Measurements from ENCODE around the gene DDX24. TPM values are rescaled to one million over a fixed set of nuclear protein-coding genes. Genes with fewer than 3 reads are reported as not detected.

DDX24 gene
- total RNA-seq, 2 donors from 2014 or later, result 222 to 241 TPM

- no peaks in the 10 kb centered on the region for H3K9me3 Mint-ChIP-seq
- H3K4me3 Mint-ChIP-seq, result no peak overlapping the region
- no peak overlapping the region for H3K27ac Mint-ChIP-seq
- no peak for ATAC-seq (replicated peaks)
- no peaks in the 10 kb centered on the region for H3K4me1 Mint-ChIP-seq
- H3K36me3 Mint-ChIP-seq (ENCODE audit: low read depth), result no peaks in the 10 kb centered on the region
- no peaks in the 10 kb centered on the region for H3K27me3 Mint-ChIP-seq
Observed at GRCh38 chr14:94104731-94105130, 23.7 kb upstream of the DDX24 start.

- Mint-ChIP-seq H3K4me1 (no peaks in the 10 kb centered on the region), H3K9me3 (no peaks in the 10 kb centered on the region), H3K36me3 (ENCODE audit: low read depth) (no peaks in the 10 kb centered on the region), H3K27ac (no peak overlapping the region), H3K4me3 (no peak overlapping the region), H3K27me3 (no peaks in the 10 kb centered on the region)
- ATAC-seq (replicated peaks), result no peak
Observed at GRCh38 chr14:94103554-94104150, 22.6 kb upstream of the DDX24 start.

GRCh38 chr14:94102768-94103482 lies 21.9 kb upstream of the DDX24 start:
- Mint-ChIP-seq H3K36me3 (ENCODE audit: low read depth) (no peaks in the 10 kb centered on the region), H3K27me3 (no peaks in the 10 kb centered on the region), H3K4me3 (no peak overlapping the region), H3K9me3 (no peaks in the 10 kb centered on the region), H3K4me1 (no peaks in the 10 kb centered on the region), H3K27ac (peak overlapping the region; percentile 48)
- ATAC-seq (replicated peaks), result no peak

GRCh38 chr14:94101748-94102147 lies 20.7 kb upstream of the DDX24 start:
- no peak overlapping the region for H3K4me3 Mint-ChIP-seq
- H3K27ac Mint-ChIP-seq, result no peak overlapping the region
- H3K9me3 Mint-ChIP-seq, result no peaks in the 10 kb centered on the region
- no peaks in the 10 kb centered on the region for H3K27me3 Mint-ChIP-seq
- H3K4me1 Mint-ChIP-seq, result no peaks in the 10 kb centered on the region
- no peaks in the 10 kb centered on the region for H3K36me3 Mint-ChIP-seq (ENCODE audit: low read depth)
- ATAC-seq (replicated peaks), result no peak

GRCh38 chr14:94100847-94101246 lies 19.8 kb upstream of the DDX24 start:
- Mint-ChIP-seq H3K4me3 (no peak overlapping the region), H3K27me3 (no peaks in the 10 kb centered on the region), H3K9me3 (no peaks in the 10 kb centered on the region), H3K27ac (no peak overlapping the region), H3K4me1 (no peaks in the 10 kb centered on the region), H3K36me3 (ENCODE audit: low read depth) (no peaks in the 10 kb centered on the region)
- no peak for ATAC-seq (replicated peaks)

GRCh38 chr14:94099006-94099405 lies 18.0 kb upstream of the DDX24 start:
- Mint-ChIP-seq H3K27ac (peak overlapping the region; percentile 18), H3K27me3 (no peaks in the 10 kb centered on the region)

GRCh38 chr14:94098326-94098992 lies 17.5 kb upstream of the DDX24 start:
- H3K27ac Mint-ChIP-seq, result peak overlapping the region; percentile 18
- H3K4me1 Mint-ChIP-seq, result no peaks in the 10 kb centered on the region
- H3K4me3 Mint-ChIP-seq, result no peak overlapping the region
- no peaks in the 10 kb centered on the region for H3K27me3 Mint-ChIP-seq
- H3K9me3 Mint-ChIP-seq, result no peaks in the 10 kb centered on the region
- no peaks in the 10 kb centered on the region for H3K36me3 Mint-ChIP-seq (ENCODE audit: low read depth)
- no peak for ATAC-seq (replicated peaks)

More at GRCh38 chr14:94099006-94099405, 18.0 kb upstream of the DDX24 start:
- Mint-ChIP-seq H3K9me3 (no peaks in the 10 kb centered on the region), H3K36me3 (ENCODE audit: low read depth) (no peaks in the 10 kb centered on the region), H3K4me1 (no peaks in the 10 kb centered on the region), H3K4me3 (no peak overlapping the region)
- ATAC-seq (replicated peaks), result no peak

- no peaks in the 10 kb centered on the region for H3K27me3 Mint-ChIP-seq
- no peak overlapping the region for H3K27ac Mint-ChIP-seq
- H3K9me3 Mint-ChIP-seq, result no peaks in the 10 kb centered on the region
- no peak for ATAC-seq (replicated peaks)
- H3K36me3 Mint-ChIP-seq (ENCODE audit: low read depth), result no peaks in the 10 kb centered on the region
- H3K4me3 Mint-ChIP-seq, result no peak overlapping the region
- H3K4me1 Mint-ChIP-seq, result no peaks in the 10 kb centered on the region
Observed at GRCh38 chr14:94097091-94097490, 16.1 kb upstream of the DDX24 start.

- Mint-ChIP-seq H3K27ac (no peak overlapping the region), H3K36me3 (ENCODE audit: low read depth) (no peaks in the 10 kb centered on the region), H3K4me3 (no peak overlapping the region), H3K4me1 (no peaks in the 10 kb centered on the region), H3K27me3 (no peaks in the 10 kb centered on the region), H3K9me3 (no peaks in the 10 kb centered on the region)
- ATAC-seq (replicated peaks), result no peak
Observed at GRCh38 chr14:94093418-94093817, 12.4 kb upstream of the DDX24 start.

- no peaks in the 10 kb centered on the region for H3K9me3 Mint-ChIP-seq
- no peak overlapping the region for H3K27ac Mint-ChIP-seq
- no peak overlapping the region for H3K4me3 Mint-ChIP-seq
- H3K4me1 Mint-ChIP-seq, result no peaks in the 10 kb centered on the region
- ATAC-seq (replicated peaks), result no peak
- H3K36me3 Mint-ChIP-seq (ENCODE audit: low read depth), result no peaks in the 10 kb centered on the region
- no peaks in the 10 kb centered on the region for H3K27me3 Mint-ChIP-seq
Observed at GRCh38 chr14:94089479-94089878, 8.5 kb upstream of the DDX24 start.

- H3K9me3 Mint-ChIP-seq, result no peaks in the 10 kb centered on the region
- ATAC-seq (replicated peaks), result no peak
- H3K27ac Mint-ChIP-seq, result no peak overlapping the region
- no peak overlapping the region for H3K4me3 Mint-ChIP-seq
- H3K27me3 Mint-ChIP-seq, result no peaks in the 10 kb centered on the region
- H3K36me3 Mint-ChIP-seq (ENCODE audit: low read depth), result no peaks in the 10 kb centered on the region
- no peaks in the 10 kb centered on the region for H3K4me1 Mint-ChIP-seq
Observed at GRCh38 chr14:94088516-94088915, 7.5 kb upstream of the DDX24 start.

GRCh38 chr14:94087891-94088290 lies 6.9 kb upstream of the DDX24 start:
- Mint-ChIP-seq H3K36me3 (ENCODE audit: low read depth) (no peaks in the 10 kb centered on the region), H3K4me1 (no peaks in the 10 kb centered on the region), H3K27ac (no peak overlapping the region), H3K9me3 (no peaks in the 10 kb centered on the region), H3K4me3 (no peak overlapping the region), H3K27me3 (no peaks in the 10 kb centered on the region)
- no peak for ATAC-seq (replicated peaks)

- peaks cover 53% of the 10 kb centered on the region for H3K36me3 Mint-ChIP-seq (ENCODE audit: low read depth)
- H3K4me3 Mint-ChIP-seq, result peak overlapping the region; percentile 87
- peak; percentile 45 for ATAC-seq (replicated peaks)
- no peaks in the 10 kb centered on the region for H3K9me3 Mint-ChIP-seq
- no peaks in the 10 kb centered on the region for H3K27me3 Mint-ChIP-seq
- H3K27ac Mint-ChIP-seq, result peak overlapping the region; percentile 99
- peaks cover 31% of the 10 kb centered on the region for H3K4me1 Mint-ChIP-seq
Observed at GRCh38 chr14:94081386-94081820, 401 bp upstream of the DDX24 start.

- Mint-ChIP-seq H3K9me3 (no peaks in the 10 kb centered on the region), H3K4me3 (peak overlapping the region; percentile 87), H3K27ac (peak overlapping the region; percentile 99), H3K4me1 (peaks cover 37% of the 10 kb centered on the region), H3K27me3 (no peaks in the 10 kb centered on the region), H3K36me3 (ENCODE audit: low read depth) (peaks cover 66% of the 10 kb centered on the region)
- ATAC-seq (replicated peaks), result no peak
Observed at GRCh38 chr14:94079891-94080620, 946 bp downstream of the DDX24 start.

Data from activated T-helper 17 cell treated with anti-CD3 and anti-CD28 coated beads, Interleukin-2, amount 50 U/mL, for 72 hours (primary cell).